ENCODE results near the gene VIPAS39.

- TF ChIP-seq POLR2A (IDR thresholded peaks at IDR 0.05) (no peak), CTCF (IDR thresholded peaks at IDR 0.05) (no peak)
These were observed 33.7 kb upstream of the VIPAS39 start for GRCh38 chr14:77491056-77491455.

Measured in gastroesophageal sphincter (tissue), 3 donors.